ENCODE measurements around the gene ABCC4.
"Not testable (repeated sequence)": the region's sequence is repeated elsewhere in the genome, so short reads cannot be mapped to it uniquely, and the experiment has no call there.

ABCC4 gene

GRCh38 chr13:95298169-95298965, 2.9 kb downstream of the ABCC4 start:
- no peak for DNase-seq

GRCh38 chr13:95296326-95296925, 4.8 kb downstream of the ABCC4 start:
- peak in 1 of 2 donors; percentile 9 for DNase-seq

- no peak for DNase-seq
Measured at GRCh38 chr13:95295026-95295425, 6.2 kb downstream of the ABCC4 start.

GRCh38 chr13:95292622-95293021, 8.6 kb downstream of the ABCC4 start:
- DNase-seq, result no peak

- not testable (repeated sequence) for DNase-seq
Measured at GRCh38 chr13:95289901-95290300, 11.3 kb downstream of the ABCC4 start.

- DNase-seq, result no peak
Measured at GRCh38 chr13:95289020-95289444, 12.2 kb downstream of the ABCC4 start.

GRCh38 chr13:95284436-95284835, 16.8 kb downstream of the ABCC4 start:
- DNase-seq, result no peak

- no peak for DNase-seq
Measured at GRCh38 chr13:95279016-95279415, 22.2 kb downstream of the ABCC4 start.

- DNase-seq, result no peak
Measured at GRCh38 chr13:95276037-95276505, 25.2 kb downstream of the ABCC4 start.

- no peak for DNase-seq
Measured at GRCh38 chr13:95275322-95276036, 25.8 kb downstream of the ABCC4 start.

GRCh38 chr13:95273592-95274132, 27.6 kb downstream of the ABCC4 start:
- DNase-seq, result not testable (repeated sequence)

- DNase-seq, result not testable (repeated sequence)
Measured at GRCh38 chr13:95272076-95272475, 29.2 kb downstream of the ABCC4 start.

GRCh38 chr13:95269756-95270155, 31.5 kb downstream of the ABCC4 start:
- DNase-seq, result no peak

- DNase-seq, result not testable (repeated sequence)
Measured at GRCh38 chr13:95268343-95269065, 32.7 kb downstream of the ABCC4 start.

GRCh38 chr13:95267662-95268342, 33.4 kb downstream of the ABCC4 start:
- DNase-seq, result no peak

- DNase-seq, result no peak
Measured at GRCh38 chr13:95264225-95264624, 37.0 kb downstream of the ABCC4 start.

- DNase-seq, result no peak
Measured at GRCh38 chr13:95262837-95263384, 38.3 kb downstream of the ABCC4 start.

GRCh38 chr13:95261956-95262355, 39.3 kb downstream of the ABCC4 start:
- no peak for DNase-seq

GRCh38 chr13:95260031-95260525, 41.2 kb downstream of the ABCC4 start:
- DNase-seq, result no peak

- no peak for DNase-seq
Measured at GRCh38 chr13:95258619-95259194, 42.5 kb downstream of the ABCC4 start.

- no peak for DNase-seq
Measured at GRCh38 chr13:95258098-95258497, 43.2 kb downstream of the ABCC4 start.

Measured in hippocampal formation (tissue), 2 donors.